GM19025 (cell line): ENCODE results near the gene COL5A2.
A peak's percentile ranks its signal among the peaks of the same experiment; 100 is the strongest.

Experiments
- ATAC-seq: cut with Tn5 transposase; IDR thresholded peaks from one replicate; pipeline ENCODE4 v1.9.1; 2021; ENCODE audit warnings: mild to moderate bottlenecking, low read depth, moderate library complexity; ENCODE audit not compliant: unreplicated experiment

Gene COL5A2

GRCh38 chr2:189111063-189111715 is 68.4 kb downstream of the COL5A2 start:
- ATAC-seq = no peak

GRCh38 chr2:189109921-189110397 is 69.6 kb downstream of the COL5A2 start:
- peak; percentile 90 for ATAC-seq

GRCh38 chr2:189104934-189105333 is 74.6 kb downstream of the COL5A2 start:
- no peak for ATAC-seq

- ATAC-seq = no peak
Observed at GRCh38 chr2:189102735-189103134, 76.8 kb downstream of the COL5A2 start.

- ATAC-seq = no peak
Observed at GRCh38 chr2:189097934-189098333, 81.6 kb downstream of the COL5A2 start.

- no peak for ATAC-seq
Observed at GRCh38 chr2:189096769-189097447, 82.7 kb downstream of the COL5A2 start.

GRCh38 chr2:189095101-189095500 is 84.5 kb downstream of the COL5A2 start:
- ATAC-seq = no peak

GRCh38 chr2:189092936-189093335 is 86.6 kb downstream of the COL5A2 start:
- ATAC-seq = no peak

- no peak for ATAC-seq
Observed at GRCh38 chr2:189091253-189091652, 88.3 kb downstream of the COL5A2 start.

GRCh38 chr2:189088591-189089205 is 90.9 kb downstream of the COL5A2 start:
- no peak for ATAC-seq

- ATAC-seq = no peak
Observed at GRCh38 chr2:189086710-189087109, 92.9 kb downstream of the COL5A2 start.

- no peak for ATAC-seq
Observed at GRCh38 chr2:189086250-189086649, 93.3 kb downstream of the COL5A2 start.

GRCh38 chr2:189083606-189084005 is 96.0 kb downstream of the COL5A2 start:
- no peak for ATAC-seq

- ATAC-seq = no peak
Observed at GRCh38 chr2:189083106-189083505, 96.5 kb downstream of the COL5A2 start.

- ATAC-seq = no peak
Observed at GRCh38 chr2:189082376-189082975, 97.1 kb downstream of the COL5A2 start.

GRCh38 chr2:189076572-189076971 is 103.0 kb downstream of the COL5A2 start:
- ATAC-seq = no peak

- ATAC-seq = no peak
Observed at GRCh38 chr2:189076120-189076519, 103.4 kb downstream of the COL5A2 start.

GRCh38 chr2:189074506-189074905 is 105.1 kb downstream of the COL5A2 start:
- ATAC-seq = no peak

- no peak for ATAC-seq
Observed at GRCh38 chr2:189072036-189072435, 107.5 kb downstream of the COL5A2 start.

GRCh38 chr2:189069855-189070619 is 109.5 kb downstream of the COL5A2 start:
- ATAC-seq = no peak

- no peak for ATAC-seq
Observed at GRCh38 chr2:189066037-189066436, 113.5 kb downstream of the COL5A2 start.
